Stomach smooth muscle (tissue), 2 donors: Measurements from ENCODE around the gene MTFR1L.

ENCODE experiments used
- H3K27ac ChIP-seq: one replicate; pipeline ENCODE4 v1.7.0; 2013; ENCODE audit warnings: mild to moderate bottlenecking, low read length, inconsistent platforms
- H3K27me3 ChIP-seq, 2 donors: one replicate each; pipeline ENCODE4 v1.7.0; 2013; ENCODE audit warnings: low read length in 2 of 2; ENCODE audit not compliant: insufficient read depth in 2 of 2, control insufficient read depth in 1 of 2
- H3K36me3 ChIP-seq, 2 donors: one replicate each; pipeline ENCODE4 v1.7.0; 2013; ENCODE audit warnings: low read length in 2 of 2; ENCODE audit not compliant: control insufficient read depth in 2 of 2, insufficient read depth in 2 of 2
- H3K4me1 ChIP-seq: one replicate; pipeline ENCODE4 v1.7.0; 2013; ENCODE audit warnings: low read length; ENCODE audit not compliant: control insufficient read depth, insufficient read depth
- H3K4me3 ChIP-seq, 2 donors: one replicate each; pipeline ENCODE4 v1.7.0; 2013; ENCODE audit warnings: low read length in 2 of 2
- H3K9ac ChIP-seq, 2 donors: one replicate each; pipeline ENCODE4 v1.7.0; 2013; ENCODE audit warnings: low read length in 2 of 2, mild to moderate bottlenecking in 1 of 2
- H3K9me3 ChIP-seq, 2 donors: one replicate each; pipeline ENCODE4 v1.7.0; 2013; ENCODE audit warnings: low read length in 2 of 2; ENCODE audit not compliant: control insufficient read depth in 2 of 2
- donor health status: healthy.
- donor health status: Pancreatic carcinoma.

MTFR1L gene

GRCh38 chr1:25867210-25867991 lies 47.6 kb downstream of the MTFR1L start:
- no peaks in the 10 kb centered on the region for H3K27me3 ChIP-seq
- H3K27ac ChIP-seq: no peak overlapping the region
- no peak overlapping the region for H3K9ac ChIP-seq
- no peaks in the 10 kb centered on the region for H3K9me3 ChIP-seq
- peaks cover 13% of the 10 kb centered on the region for H3K4me1 ChIP-seq
- H3K4me3 ChIP-seq: no peak overlapping the region
- H3K36me3 ChIP-seq: peaks cover 0 to 7% of the 10 kb centered on the region in 2 donors

GRCh38 chr1:25869909-25870606 lies 50.3 kb downstream of the MTFR1L start:
- no peak overlapping the region for H3K4me3 ChIP-seq
- H3K27me3 ChIP-seq: no peaks in the 10 kb centered on the region
- peaks cover 0 to 4% of the 10 kb centered on the region in 2 donors for H3K36me3 ChIP-seq
- no peaks in the 10 kb centered on the region for H3K9me3 ChIP-seq
- H3K27ac ChIP-seq: no peak overlapping the region
- H3K9ac ChIP-seq: no peak overlapping the region
- peaks cover 26% of the 10 kb centered on the region for H3K4me1 ChIP-seq

- Histone ChIP-seq H3K4me1 (peaks cover 27% of the 10 kb centered on the region), H3K36me3 (peaks cover 0 to 4% of the 10 kb centered on the region in 2 donors), H3K9ac (no peak overlapping the region), H3K27ac (no peak overlapping the region), H3K9me3 (no peaks in the 10 kb centered on the region), H3K27me3 (no peaks in the 10 kb centered on the region), H3K4me3 (no peak overlapping the region)
These were observed 50.9 kb downstream of the MTFR1L start for GRCh38 chr1:25870614-25871013.

GRCh38 chr1:25871086-25871703 lies 51.4 kb downstream of the MTFR1L start:
- H3K9ac ChIP-seq: no peak overlapping the region
- H3K36me3 ChIP-seq: peaks cover 0 to 4% of the 10 kb centered on the region in 2 donors
- peaks cover 31% of the 10 kb centered on the region for H3K4me1 ChIP-seq
- H3K4me3 ChIP-seq: peak overlapping the region in 1 of 2 donors; percentile 3
- no peaks in the 10 kb centered on the region for H3K9me3 ChIP-seq
- H3K27ac ChIP-seq: no peak overlapping the region
- H3K27me3 ChIP-seq: no peaks in the 10 kb centered on the region

- Histone ChIP-seq H3K27ac (no peak overlapping the region), H3K9ac (peak overlapping the region in 1 of 2 donors; percentile 13), H3K36me3 (peaks cover 0 to 4% of the 10 kb centered on the region in 2 donors), H3K4me3 (peak overlapping the region in 1 of 2 donors; percentile 3), H3K4me1 (peaks cover 32% of the 10 kb centered on the region), H3K27me3 (no peaks in the 10 kb centered on the region), H3K9me3 (no peaks in the 10 kb centered on the region)
These were observed 52.1 kb downstream of the MTFR1L start for GRCh38 chr1:25871704-25872494.

- Histone ChIP-seq H3K4me3 (no peak overlapping the region), H3K9ac (no peak overlapping the region), H3K9me3 (no peaks in the 10 kb centered on the region), H3K36me3 (peaks cover 0 to 4% of the 10 kb centered on the region in 2 donors), H3K27me3 (no peaks in the 10 kb centered on the region), H3K4me1 (peaks cover 32% of the 10 kb centered on the region), H3K27ac (no peak overlapping the region)
These were observed 53.0 kb downstream of the MTFR1L start for GRCh38 chr1:25872713-25873112.

- peaks cover 32% of the 10 kb centered on the region for H3K4me1 ChIP-seq
- H3K9me3 ChIP-seq: no peaks in the 10 kb centered on the region
- no peaks in the 10 kb centered on the region for H3K27me3 ChIP-seq
- H3K27ac ChIP-seq: no peak overlapping the region
- peaks cover 0 to 4% of the 10 kb centered on the region in 2 donors for H3K36me3 ChIP-seq
- H3K4me3 ChIP-seq: no peak overlapping the region
- no peak overlapping the region for H3K9ac ChIP-seq
These were observed 53.4 kb downstream of the MTFR1L start for GRCh38 chr1:25873120-25873519.

GRCh38 chr1:25874209-25874608 lies 54.5 kb downstream of the MTFR1L start:
- H3K9ac ChIP-seq: peak overlapping the region; percentile 80 to 81
- peak overlapping the region; percentile 64 to 77 for H3K4me3 ChIP-seq
- peaks cover 32% of the 10 kb centered on the region for H3K4me1 ChIP-seq
- peak overlapping the region; percentile 53 for H3K27ac ChIP-seq
- H3K36me3 ChIP-seq: peaks cover 0 to 4% of the 10 kb centered on the region in 2 donors
- H3K27me3 ChIP-seq: no peaks in the 10 kb centered on the region
- H3K9me3 ChIP-seq: no peaks in the 10 kb centered on the region

- Histone ChIP-seq H3K27ac (peak overlapping the region; percentile 53), H3K4me1 (peaks cover 32% of the 10 kb centered on the region), H3K9me3 (no peaks in the 10 kb centered on the region), H3K4me3 (peak overlapping the region; percentile 64 to 77), H3K9ac (peak overlapping the region; percentile 80 to 81), H3K27me3 (no peaks in the 10 kb centered on the region), H3K36me3 (peaks cover 0 to 3% of the 10 kb centered on the region in 2 donors)
These were observed 54.9 kb downstream of the MTFR1L start for GRCh38 chr1:25874635-25875153.
